Measurements from ENCODE around the gene FMO1.
"Not testable (repeated sequence)": the region's sequence is repeated elsewhere in the genome, so short reads cannot be mapped to it uniquely, and the experiment has no call there.

- TF ChIP-seq MAX (IDR thresholded peaks at IDR 0.05); CTCF (IDR thresholded peaks at IDR 0.05); BCL3 (IDR thresholded peaks at IDR 0.05); JUN (IDR thresholded peaks at IDR 0.05); EP300 (IDR thresholded peaks at IDR 0.05); POLR2A (IDR thresholded peaks at IDR 0.05; ENCODE audit: low read length); MAZ (IDR thresholded peaks at IDR 0.05; ENCODE audit: borderline replicate concordance, low read depth, low read length); BHLHE40 (IDR thresholded peaks at IDR 0.05; ENCODE audit: low read depth, low read length): not testable (repeated sequence)
- TF ChIP-seq, protein P1, sequence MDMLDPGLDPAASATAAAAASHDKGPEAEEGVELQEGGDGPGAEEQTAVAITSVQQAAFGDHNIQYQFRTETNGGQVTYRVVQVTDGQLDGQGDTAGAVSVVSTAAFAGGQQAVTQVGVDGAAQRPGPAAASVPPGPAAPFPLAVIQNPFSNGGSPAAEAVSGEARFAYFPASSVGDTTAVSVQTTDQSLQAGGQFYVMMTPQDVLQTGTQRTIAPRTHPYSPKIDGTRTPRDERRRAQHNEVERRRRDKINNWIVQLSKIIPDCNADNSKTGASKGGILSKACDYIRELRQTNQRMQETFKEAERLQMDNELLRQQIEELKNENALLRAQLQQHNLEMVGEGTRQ (IDR thresholded peaks at IDR 0.05) = not testable (repeated sequence)
Observed at GRCh38 chr1:171236231-171236630, 12.1 kb upstream of the FMO1 start.

All from A549 (cell line).